SK-N-SH treated with all-trans-retinoic acid at 6 μM for 48 hours (cell line): ENCODE results near the gene PRKCZ.

Experiments used
- ATAC-seq: fragments of 200-7000 bp; cut with Tn5 transposase; 3 replicates; pipeline ENCODE4 v1.9.1; 2020; ENCODE audit warnings: mild to moderate bottlenecking, moderate library complexity
- ARNTL ChIP-seq: fragments of 450-650 bp; formaldehyde crosslinking; IDR thresholded peaks from 2 replicates; pipeline ENCODE4 v1.5.0; 2020; ENCODE audit warnings: low read depth, mild to moderate bottlenecking, moderate library complexity, borderline replicate concordance
- BACH2 ChIP-seq: fragments of 250-450 bp; sonication (Bioruptor Pico); IDR thresholded peaks from 2 replicates; pipeline ENCODE4 v1.9.0; 2021; ENCODE audit warnings: mild to moderate bottlenecking, borderline replicate concordance
- CSDC2 ChIP-seq: fragments of 250-450 bp; sonication (Bioruptor Pico); IDR thresholded peaks from 2 replicates; pipeline ENCODE4 v1.5.0; 2020; ENCODE audit warnings: mild to moderate bottlenecking, moderate library complexity
- CSRNP3 ChIP-seq: fragments of 250-450 bp; sonication (Bioruptor Pico); IDR thresholded peaks from 2 replicates; pipeline ENCODE4 v1.5.1; 2021; ENCODE audit warnings: mild to moderate bottlenecking, moderate library complexity
- ESRRG ChIP-seq: fragments of 250-450 bp; sonication (Bioruptor Pico); IDR thresholded peaks from 2 replicates; pipeline ENCODE4 v1.6.1; 2021; ENCODE audit warnings: mild to moderate bottlenecking
- GLIS3 ChIP-seq: fragments of 250-450 bp; sonication (Bioruptor Pico); IDR thresholded peaks from 2 replicates; pipeline ENCODE4 v1.5.0; 2020; ENCODE audit warnings: mild to moderate bottlenecking, moderate library complexity
- ISL1 ChIP-seq: fragments of 250-450 bp; sonication (Bioruptor Pico); IDR thresholded peaks from 2 replicates; pipeline ENCODE4 v2.1.2; 2022; ENCODE audit warnings: mild to moderate bottlenecking, moderate library complexity
- PPARA ChIP-seq: fragments of 250-450 bp; sonication (Bioruptor Pico); IDR thresholded peaks from 2 replicates; pipeline ENCODE4 v1.5.0; 2020; ENCODE audit warnings: mild to moderate bottlenecking, borderline replicate concordance
- RARB ChIP-seq: fragments of 250-450 bp; sonication (Bioruptor Pico); IDR thresholded peaks from 2 replicates; pipeline ENCODE4 v1.8.0; 2021; ENCODE audit warnings: mild to moderate bottlenecking, moderate library complexity
- SNAI2 ChIP-seq: fragments of 250-450 bp; sonication (Bioruptor Pico); IDR thresholded peaks from 2 replicates; pipeline ENCODE4 v1.5.0; 2020; ENCODE audit warnings: mild to moderate bottlenecking, moderate library complexity
- TCF4 ChIP-seq: fragments of 250-450 bp; sonication (Bioruptor Pico); IDR thresholded peaks from 2 replicates; pipeline ENCODE4 v1.8.0; 2021; ENCODE audit warnings: mild to moderate bottlenecking, moderate library complexity, borderline replicate concordance
- TOX ChIP-seq: fragments of 250-450 bp; sonication (Bioruptor Pico); IDR thresholded peaks from 2 replicates; pipeline ENCODE4 v1.8.0; 2021; ENCODE audit warnings: mild to moderate bottlenecking, moderate library complexity, borderline replicate concordance
- TSHZ2 ChIP-seq: fragments of 250-450 bp; sonication (Bioruptor Pico); IDR thresholded peaks from 2 replicates; pipeline ENCODE4 v1.5.0; 2020; ENCODE audit warnings: mild to moderate bottlenecking, moderate library complexity
- ZC3H10 ChIP-seq: fragments of 250-450 bp; sonication (Bioruptor Pico); IDR thresholded peaks from 2 replicates; pipeline ENCODE4 v1.5.1; 2021; ENCODE audit warnings: mild to moderate bottlenecking, moderate library complexity
- ZFP3 ChIP-seq: fragments of 250-450 bp; sonication (Bioruptor Pico); IDR thresholded peaks from 2 replicates; pipeline ENCODE4 v1.5.0; 2020; ENCODE audit warnings: mild to moderate bottlenecking, moderate library complexity
- ZFP30 ChIP-seq: fragments of 450-650 bp; formaldehyde crosslinking; IDR thresholded peaks from 2 replicates; pipeline ENCODE4 v1.5.0; 2022; ENCODE audit warnings: mild to moderate bottlenecking, moderate library complexity
- ZNF565 ChIP-seq: fragments of 450-650 bp; formaldehyde crosslinking; conservative IDR thresholded peaks from 2 replicates; pipeline ENCODE4 v1.5.0; 2020; ENCODE audit warnings: low read depth, mild to moderate bottlenecking, moderate library complexity
- ZNF70 ChIP-seq: fragments of 450-650 bp; formaldehyde crosslinking; IDR thresholded peaks from 2 replicates; pipeline ENCODE4 v1.5.0; 2020; ENCODE audit warnings: mild to moderate bottlenecking, moderate library complexity
- ZNF8 ChIP-seq: fragments of 450-650 bp; formaldehyde crosslinking; IDR thresholded peaks from 2 replicates; pipeline ENCODE4 v1.5.0; 2020; ENCODE audit warnings: mild to moderate bottlenecking, moderate library complexity
- TF ChIP-seq, protein P1 (sequence below): fragments of 250-450 bp; sonication (Bioruptor Pico); IDR thresholded peaks from 2 replicates; pipeline ENCODE4 v1.8.0; 2020; ENCODE audit warnings: mild to moderate bottlenecking, moderate library complexity, borderline replicate concordance
- TF ChIP-seq, protein P2 (sequence below): fragments of 250-450 bp; sonication (Bioruptor Pico); IDR thresholded peaks from 2 replicates; pipeline ENCODE4 v1.5.1; 2020; ENCODE audit warnings: low read depth, mild to moderate bottlenecking, moderate library complexity
- TF ChIP-seq, protein P3 (sequence below): fragments of 250-450 bp; sonication (Bioruptor Pico); IDR thresholded peaks from 2 replicates; pipeline ENCODE4 v1.8.0; 2021; ENCODE audit warnings: low read depth, mild to moderate bottlenecking, moderate library complexity, borderline replicate concordance

Gene PRKCZ

GRCh38 chr1:2227346-2228156, 177.3 kb downstream of the PRKCZ start:
- TF ChIP-seq SNAI2 (CRISPR knock-in tag) (no peak), RARB (CRISPR knock-in tag) (no peak), TCF4 (CRISPR knock-in tag) (no peak), ISL1 (CRISPR knock-in tag) (no peak), BACH2 (no peak), ZNF8 (CRISPR knock-in tag) (no peak), ZFP3 (no peak), ZNF565 (CRISPR knock-in tag) (no peak), TSHZ2 (CRISPR knock-in tag) (no peak), GLIS3 (CRISPR knock-in tag) (no peak), CSDC2 (CRISPR knock-in tag) (no peak), ZFP30 (no peak), ZC3H10 (no peak), TOX (CRISPR knock-in tag) (no peak), CSRNP3 (CRISPR knock-in tag) (no peak), PPARA (no peak), ESRRG (CRISPR knock-in tag) (no peak)
- TF ChIP-seq, protein P1, sequence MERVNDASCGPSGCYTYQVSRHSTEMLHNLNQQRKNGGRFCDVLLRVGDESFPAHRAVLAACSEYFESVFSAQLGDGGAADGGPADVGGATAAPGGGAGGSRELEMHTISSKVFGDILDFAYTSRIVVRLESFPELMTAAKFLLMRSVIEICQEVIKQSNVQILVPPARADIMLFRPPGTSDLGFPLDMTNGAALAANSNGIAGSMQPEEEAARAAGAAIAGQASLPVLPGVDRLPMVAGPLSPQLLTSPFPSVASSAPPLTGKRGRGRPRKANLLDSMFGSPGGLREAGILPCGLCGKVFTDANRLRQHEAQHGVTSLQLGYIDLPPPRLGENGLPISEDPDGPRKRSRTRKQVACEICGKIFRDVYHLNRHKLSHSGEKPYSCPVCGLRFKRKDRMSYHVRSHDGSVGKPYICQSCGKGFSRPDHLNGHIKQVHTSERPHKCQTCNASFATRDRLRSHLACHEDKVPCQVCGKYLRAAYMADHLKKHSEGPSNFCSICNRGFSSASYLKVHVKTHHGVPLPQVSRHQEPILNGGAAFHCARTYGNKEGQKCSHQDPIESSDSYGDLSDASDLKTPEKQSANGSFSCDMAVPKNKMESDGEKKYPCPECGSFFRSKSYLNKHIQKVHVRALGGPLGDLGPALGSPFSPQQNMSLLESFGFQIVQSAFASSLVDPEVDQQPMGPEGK (CRISPR knock-in tag) = no peak
- TF ChIP-seq, protein P2, sequence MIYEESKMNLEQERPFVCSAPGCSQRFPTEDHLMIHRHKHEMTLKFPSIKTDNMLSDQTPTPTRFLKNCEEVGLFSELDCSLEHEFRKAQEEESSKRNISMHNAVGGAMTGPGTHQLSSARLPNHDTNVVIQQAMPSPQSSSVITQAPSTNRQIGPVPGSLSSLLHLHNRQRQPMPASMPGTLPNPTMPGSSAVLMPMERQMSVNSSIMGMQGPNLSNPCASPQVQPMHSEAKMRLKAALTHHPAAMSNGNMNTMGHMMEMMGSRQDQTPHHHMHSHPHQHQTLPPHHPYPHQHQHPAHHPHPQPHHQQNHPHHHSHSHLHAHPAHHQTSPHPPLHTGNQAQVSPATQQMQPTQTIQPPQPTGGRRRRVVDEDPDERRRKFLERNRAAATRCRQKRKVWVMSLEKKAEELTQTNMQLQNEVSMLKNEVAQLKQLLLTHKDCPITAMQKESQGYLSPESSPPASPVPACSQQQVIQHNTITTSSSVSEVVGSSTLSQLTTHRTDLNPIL (CRISPR knock-in tag) = no peak
- TF ChIP-seq, protein P3, sequence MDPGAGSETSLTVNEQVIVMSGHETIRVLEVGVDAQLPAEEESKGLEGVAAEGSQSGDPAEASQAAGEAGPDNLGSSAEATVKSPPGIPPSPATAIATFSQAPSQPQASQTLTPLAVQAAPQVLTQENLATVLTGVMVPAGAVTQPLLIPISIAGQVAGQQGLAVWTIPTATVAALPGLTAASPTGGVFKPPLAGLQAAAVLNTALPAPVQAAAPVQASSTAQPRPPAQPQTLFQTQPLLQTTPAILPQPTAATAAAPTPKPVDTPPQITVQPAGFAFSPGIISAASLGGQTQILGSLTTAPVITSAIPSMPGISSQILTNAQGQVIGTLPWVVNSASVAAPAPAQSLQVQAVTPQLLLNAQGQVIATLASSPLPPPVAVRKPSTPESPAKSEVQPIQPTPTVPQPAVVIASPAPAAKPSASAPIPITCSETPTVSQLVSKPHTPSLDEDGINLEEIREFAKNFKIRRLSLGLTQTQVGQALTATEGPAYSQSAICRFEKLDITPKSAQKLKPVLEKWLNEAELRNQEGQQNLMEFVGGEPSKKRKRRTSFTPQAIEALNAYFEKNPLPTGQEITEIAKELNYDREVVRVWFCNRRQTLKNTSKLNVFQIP (CRISPR knock-in tag) = no peak
- peak; percentile 89 for ATAC-seq

- ATAC-seq = no peak
- TF ChIP-seq, protein P2 (CRISPR knock-in tag) = no peak
- TF ChIP-seq PPARA (no peak), ARNTL (CRISPR knock-in tag) (no peak), ZFP30 (no peak), ZFP3 (no peak), ZNF565 (CRISPR knock-in tag) (no peak), RARB (CRISPR knock-in tag) (no peak), TCF4 (CRISPR knock-in tag) (no peak), ZNF70 (CRISPR knock-in tag) (no peak), SNAI2 (CRISPR knock-in tag) (no peak)
Observed at GRCh38 chr1:2228157-2228594, 178.0 kb downstream of the PRKCZ start, which contains the start of gene SKI. SKI (plus strand) TSS chr1:2228319; CDS start chr1:2228767, 448 bp downstream.
